Measurements from ENCODE around the gene DNASE1L3.

GRCh38 chr3:58237941-58238681, 27.3 kb upstream of the DNASE1L3 start:
- no peak for TF ChIP-seq POLR2A (IDR thresholded peaks at IDR 0.05; ENCODE audit: low read depth, low read length)
- TF ChIP-seq EZH2 (IDR thresholded peaks at IDR 0.05; ENCODE audit: borderline replicate concordance, low read depth, low read length, severe bottlenecking), result no peak
- TF ChIP-seq CTCF (IDR thresholded peaks at IDR 0.05; ENCODE audit: extremely low read depth in 1 of 2, insufficient read depth in 1 of 2, low read depth in 1 of 2, low read length in 2 of 2), result no peak
- TF ChIP-seq POLR2AphosphoS5 (IDR thresholded peaks at IDR 0.05; ENCODE audit: insufficient read depth, low read depth, low read length), result no peak
- no peak for TF ChIP-seq FOS (IDR thresholded peaks at IDR 0.05; ENCODE audit: borderline replicate concordance, insufficient read depth, low read length)
- TF ChIP-seq GATA2 (IDR thresholded peaks at IDR 0.05; ENCODE audit: insufficient read depth, insufficient read length, low read depth, low read length), result peak; percentile 19

All from endothelial cell of umbilical vein (primary cell).